Nephron (organoid): ENCODE results near the gene FANCE.

Experiments
- H3K27ac Mint-ChIP-seq, 3 experiments: 2 replicates each; pipeline ENCODE4 v1.8.0; 2020; ENCODE audit warnings: mixed read lengths in 3 of 3, mild to moderate bottlenecking in 2 of 3, moderate library complexity in 1 of 3
- H3K27me3 Mint-ChIP-seq: 2 replicates; pipeline ENCODE4 v1.8.0; 2021; ENCODE audit warnings: low read depth, mild to moderate bottlenecking, moderate library complexity, mixed read lengths
- H3K36me3 Mint-ChIP-seq: 2 replicates; pipeline ENCODE4 v1.8.0; 2020; ENCODE audit warnings: low read depth, mixed read lengths
- H3K4me1 Mint-ChIP-seq: 2 replicates; pipeline ENCODE4 v1.8.0; 2020; ENCODE audit warnings: mixed read lengths
- H3K4me3 Mint-ChIP-seq, 3 experiments: 2 replicates each; pipeline ENCODE4 v1.8.0; 2020; ENCODE audit warnings: mild to moderate bottlenecking in 3 of 3, mixed read lengths in 3 of 3, moderate library complexity in 2 of 3
- H3K9me3 Mint-ChIP-seq: 2 replicates; pipeline ENCODE4 v1.8.0; 2020; ENCODE audit warnings: mixed read lengths
- TF ChIP-seq, protein P1 (sequence below), 3 experiments: fragments of 200-600 bp; sonication (generic); IDR thresholded peaks; one replicate each; pipeline ENCODE4 v1.5.0; 2021; ENCODE audit warnings: antibody characterized with exemption in 3 of 3; ENCODE audit not compliant: unreplicated experiment in 3 of 3

FANCE gene

DNA sequence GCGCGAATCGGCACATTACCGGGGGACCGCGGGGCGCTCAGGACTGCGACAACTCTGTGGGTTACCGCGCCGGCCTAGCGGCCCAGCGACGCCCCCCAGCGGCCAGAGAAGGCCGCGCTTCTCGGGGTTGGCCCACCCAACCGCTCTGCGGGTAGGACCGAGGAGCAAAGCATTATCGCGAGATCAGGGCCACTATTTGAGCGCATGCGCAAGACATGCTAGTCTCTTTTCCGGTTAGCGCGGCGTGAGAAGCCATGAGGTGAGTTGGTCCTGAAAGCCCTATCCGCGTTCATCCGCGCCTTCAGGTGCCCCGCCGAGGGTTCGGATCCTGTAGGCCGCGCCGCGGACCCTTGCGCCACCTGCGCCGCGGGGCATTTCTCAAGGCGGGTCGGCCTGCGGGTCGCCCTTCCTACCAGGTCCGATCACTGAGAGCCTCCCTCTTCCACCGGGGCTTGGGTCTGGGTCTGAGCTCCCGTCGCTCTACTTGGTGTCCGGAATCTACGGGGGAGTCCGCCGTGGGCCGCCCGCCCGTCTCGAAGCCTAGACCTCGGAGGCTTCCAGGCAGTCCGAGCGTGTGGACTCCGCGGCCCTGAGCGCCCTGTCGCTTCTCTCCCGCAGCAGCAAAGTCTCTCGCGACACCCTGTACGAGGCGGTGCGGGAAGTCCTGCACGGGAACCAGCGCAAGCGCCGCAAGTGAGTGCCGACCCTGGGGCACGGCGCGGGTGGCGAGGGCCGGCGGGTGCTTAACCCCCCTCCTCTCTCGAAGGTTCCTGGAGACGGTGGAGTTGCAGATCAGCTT is 16.2 kb downstream of the FANCE start, which contains the start of gene RPL10A:
RPL10A (plus strand) TSS at position 221 of the 799 bp plus-strand sequence; CDS start at position 255, 34 bp downstream.
- H3K27ac Mint-ChIP-seq, result peak within 1 kb of the TSS; percentile 87 to 98 (median 96)
- TF ChIP-seq, protein P1, sequence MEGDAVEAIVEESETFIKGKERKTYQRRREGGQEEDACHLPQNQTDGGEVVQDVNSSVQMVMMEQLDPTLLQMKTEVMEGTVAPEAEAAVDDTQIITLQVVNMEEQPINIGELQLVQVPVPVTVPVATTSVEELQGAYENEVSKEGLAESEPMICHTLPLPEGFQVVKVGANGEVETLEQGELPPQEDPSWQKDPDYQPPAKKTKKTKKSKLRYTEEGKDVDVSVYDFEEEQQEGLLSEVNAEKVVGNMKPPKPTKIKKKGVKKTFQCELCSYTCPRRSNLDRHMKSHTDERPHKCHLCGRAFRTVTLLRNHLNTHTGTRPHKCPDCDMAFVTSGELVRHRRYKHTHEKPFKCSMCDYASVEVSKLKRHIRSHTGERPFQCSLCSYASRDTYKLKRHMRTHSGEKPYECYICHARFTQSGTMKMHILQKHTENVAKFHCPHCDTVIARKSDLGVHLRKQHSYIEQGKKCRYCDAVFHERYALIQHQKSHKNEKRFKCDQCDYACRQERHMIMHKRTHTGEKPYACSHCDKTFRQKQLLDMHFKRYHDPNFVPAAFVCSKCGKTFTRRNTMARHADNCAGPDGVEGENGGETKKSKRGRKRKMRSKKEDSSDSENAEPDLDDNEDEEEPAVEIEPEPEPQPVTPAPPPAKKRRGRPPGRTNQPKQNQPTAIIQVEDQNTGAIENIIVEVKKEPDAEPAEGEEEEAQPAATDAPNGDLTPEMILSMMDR (IDR thresholded peaks at IDR 0.05; ENCODE audit: unreplicated experiment in 3 of 3), result peak; percentile 95 to 98 (median 97)

DNA sequence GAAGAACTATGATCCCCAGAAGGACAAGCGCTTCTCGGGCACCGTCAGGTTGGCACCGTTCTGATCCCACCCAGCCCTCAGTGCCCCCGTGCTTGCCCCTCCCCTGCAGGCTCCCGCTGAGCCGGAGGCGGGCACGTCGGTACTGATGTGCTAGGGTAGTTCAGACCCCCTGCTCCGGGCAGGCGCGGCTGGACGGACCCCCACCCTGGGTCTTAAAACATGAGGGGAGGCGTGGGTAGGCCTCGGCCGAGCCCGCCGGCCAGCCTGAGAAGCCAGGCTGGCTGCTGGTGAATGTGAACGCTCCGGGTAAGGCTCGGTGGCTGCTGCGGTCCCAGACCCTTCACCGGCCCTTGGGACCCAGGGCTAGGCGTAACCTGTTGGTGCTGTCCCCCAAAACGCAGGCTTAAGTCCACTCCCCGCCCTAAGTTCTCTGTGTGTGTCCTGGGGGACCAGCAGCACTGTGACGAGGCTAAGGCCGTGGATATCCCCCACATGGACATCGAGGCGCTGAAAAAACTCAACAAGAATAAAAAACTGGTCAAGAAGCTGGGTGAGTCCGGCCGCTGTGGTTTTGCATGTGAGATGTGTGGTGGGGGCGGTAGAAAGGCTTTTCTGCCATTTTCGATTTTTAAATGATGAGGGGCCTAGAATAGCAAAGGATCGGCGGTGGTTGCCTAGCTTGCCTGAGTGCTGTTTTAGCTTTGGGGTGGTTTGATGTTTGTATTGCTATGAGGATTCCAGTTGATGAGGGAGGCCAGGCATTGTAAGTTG is 17.0 kb downstream of the FANCE start:
- TF ChIP-seq, protein P1 (IDR thresholded peaks at IDR 0.05; ENCODE audit: unreplicated experiment in 3 of 3), result no peak
- peak overlapping the region; percentile 87 to 98 (median 96) for H3K27ac Mint-ChIP-seq
- H3K36me3 Mint-ChIP-seq, result peaks cover 43% of the 10 kb centered on the region
- peaks cover 36% of the 10 kb centered on the region for H3K4me1 Mint-ChIP-seq
- H3K27me3 Mint-ChIP-seq, result no peaks in the 10 kb centered on the region
- peak overlapping the region; percentile 87 to 98 (median 97) for H3K4me3 Mint-ChIP-seq
- no peaks in the 10 kb centered on the region for H3K9me3 Mint-ChIP-seq

More for the DNA sequence above, 16.2 kb downstream of the FANCE start, which contains the start of gene RPL10A:
- no peaks in the 10 kb centered on the region for H3K27me3 Mint-ChIP-seq
- H3K36me3 Mint-ChIP-seq, result peaks cover 49% of the 10 kb centered on the region
- no peaks in the 10 kb centered on the region for H3K9me3 Mint-ChIP-seq
- peak within 1 kb of the TSS; percentile 87 to 98 (median 97) for H3K4me3 Mint-ChIP-seq
- H3K4me1 Mint-ChIP-seq, result peaks cover 36% of the 10 kb centered on the region

DNA sequence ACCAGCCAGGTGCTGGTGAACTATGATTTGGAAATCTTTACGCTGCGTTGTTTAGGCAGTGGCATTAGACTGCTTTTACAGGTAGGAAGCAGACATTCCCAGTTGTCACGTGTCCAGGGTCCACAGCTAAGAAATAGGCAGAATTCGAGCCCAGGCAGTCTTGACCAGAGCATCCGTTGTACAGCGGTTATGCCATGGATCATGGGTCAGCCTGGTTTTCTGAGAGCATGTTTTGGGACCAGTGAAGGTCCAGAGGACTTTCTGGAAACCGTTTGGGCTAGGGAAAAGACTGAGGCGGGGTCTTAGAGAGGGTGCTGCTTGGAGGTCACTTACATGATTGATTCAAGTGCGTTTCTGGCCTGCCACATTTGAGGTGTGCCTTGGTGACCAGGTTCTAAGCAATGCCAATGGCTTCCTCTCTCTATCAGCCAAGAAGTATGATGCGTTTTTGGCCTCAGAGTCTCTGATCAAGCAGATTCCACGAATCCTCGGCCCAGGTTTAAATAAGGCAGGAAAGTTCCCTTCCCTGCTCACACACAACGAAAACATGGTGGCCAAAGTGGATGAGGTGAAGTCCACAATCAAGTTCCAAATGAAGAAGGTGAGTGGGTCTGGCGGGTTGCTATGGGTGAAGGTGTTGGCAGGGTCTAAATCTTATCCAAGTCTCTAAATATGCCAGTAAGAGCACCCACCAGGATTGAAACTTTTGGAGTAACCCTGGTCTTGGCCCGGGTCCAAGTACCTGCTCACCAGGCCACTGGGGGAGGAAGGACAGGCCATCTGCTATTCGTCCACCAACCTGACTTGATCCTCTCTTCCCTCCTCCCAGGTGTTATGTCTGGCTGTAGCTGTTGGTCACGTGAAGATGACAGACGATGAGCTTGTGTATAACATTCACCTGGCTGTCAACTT is 17.9 kb downstream of the FANCE start:
- Mint-ChIP-seq H3K4me1 (peaks cover 36% of the 10 kb centered on the region), H3K9me3 (no peaks in the 10 kb centered on the region), H3K27ac (peak overlapping the region; percentile 87 to 97 (median 96)), H3K36me3 (peaks cover 46% of the 10 kb centered on the region), H3K27me3 (no peaks in the 10 kb centered on the region), H3K4me3 (peak overlapping the region; percentile 87 to 98 (median 97))
- TF ChIP-seq, protein P1 (IDR thresholded peaks at IDR 0.05; ENCODE audit: unreplicated experiment in 3 of 3), result no peak

DNA sequence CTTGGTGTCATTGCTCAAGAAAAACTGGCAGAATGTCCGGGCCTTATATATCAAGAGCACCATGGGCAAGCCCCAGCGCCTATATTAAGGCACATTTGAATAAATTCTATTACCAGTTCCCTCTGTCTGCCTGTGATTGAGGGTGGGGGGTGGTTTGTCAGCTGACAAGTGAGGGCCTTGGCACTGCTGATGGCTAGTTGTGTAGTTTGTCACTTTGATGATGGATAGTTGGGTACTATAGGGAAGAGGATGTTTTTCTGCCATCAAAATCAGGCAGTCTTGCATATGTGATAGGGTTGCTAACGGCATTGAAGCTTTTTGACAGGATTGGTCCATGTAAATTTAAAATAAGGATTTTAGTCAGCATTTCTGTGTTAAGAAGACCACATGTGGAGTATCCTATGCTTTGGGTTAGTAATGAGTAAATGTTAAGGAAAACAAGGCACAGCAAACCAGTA is 18.6 kb downstream of the FANCE start:
- H3K9me3 Mint-ChIP-seq, result no peaks in the 10 kb centered on the region
- peak overlapping the region; percentile 60 to 96 (median 87) for H3K27ac Mint-ChIP-seq
- peak overlapping the region; percentile 87 to 98 (median 97) for H3K4me3 Mint-ChIP-seq
- H3K4me1 Mint-ChIP-seq, result peaks cover 36% of the 10 kb centered on the region
- H3K27me3 Mint-ChIP-seq, result no peaks in the 10 kb centered on the region
- TF ChIP-seq, protein P1 (IDR thresholded peaks at IDR 0.05; ENCODE audit: unreplicated experiment in 3 of 3), result no peak
- H3K36me3 Mint-ChIP-seq, result peaks cover 52% of the 10 kb centered on the region

DNA sequence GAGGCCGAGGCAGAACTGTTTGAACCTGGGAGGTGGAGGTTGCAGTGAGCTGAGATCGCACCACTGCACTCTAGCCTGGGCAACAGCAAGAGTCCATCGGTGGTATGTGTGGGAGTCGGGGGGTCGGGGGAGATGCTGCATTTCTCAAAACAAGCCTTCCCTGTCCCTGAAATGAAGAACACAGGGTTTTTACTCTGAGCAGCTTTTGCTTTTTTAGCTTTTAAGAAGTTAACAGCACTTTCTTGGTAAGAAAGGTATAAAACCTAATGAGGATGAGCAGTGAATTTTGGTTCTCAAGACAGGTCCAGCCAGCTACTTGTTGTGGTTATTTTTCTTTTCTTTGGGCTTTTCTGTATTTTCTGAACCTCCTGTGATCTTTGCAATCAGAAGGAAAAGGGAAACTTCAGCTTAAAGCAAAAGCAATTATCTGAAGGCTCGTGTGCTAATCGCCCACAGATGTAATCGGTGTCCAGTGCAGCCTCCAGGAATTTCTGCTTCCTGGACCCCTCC is 19.8 kb downstream of the FANCE start:
- TF ChIP-seq, protein P1 (IDR thresholded peaks at IDR 0.05; ENCODE audit: unreplicated experiment in 3 of 3), result no peak
- H3K36me3 Mint-ChIP-seq, result peaks cover 55% of the 10 kb centered on the region
- peak overlapping the region; percentile 42 to 98 (median 43) for H3K4me3 Mint-ChIP-seq
- no peaks in the 10 kb centered on the region for H3K27me3 Mint-ChIP-seq
- H3K9me3 Mint-ChIP-seq, result no peaks in the 10 kb centered on the region
- H3K27ac Mint-ChIP-seq, result peak overlapping the region; percentile 74 to 96 (median 87)
- peaks cover 36% of the 10 kb centered on the region for H3K4me1 Mint-ChIP-seq
